Stimulated activated CD8-positive, alpha-beta memory T cell treated with anti-CD3 and anti-CD28 coated beads, Interleukin-15, amount 100 ng/mL, for 24 hours (primary cell): ENCODE data around the gene CTSZ.

Source experiments
- DNase-seq: peaks from one replicate; pipeline ENCODE4 v3.0.0-alpha.2; 2020; ENCODE audit warnings: low read depth

Gene CTSZ

GRCh38 chr20:59031564-59032022 lies 24.5 kb upstream of the CTSZ start:
- no peak for DNase-seq

- DNase-seq: no peak
Measured at GRCh38 chr20:59030911-59031563, 24.0 kb upstream of the CTSZ start.

- DNase-seq: no peak
Measured at GRCh38 chr20:59028812-59029211, 21.8 kb upstream of the CTSZ start.

GRCh38 chr20:59027741-59028320 lies 20.8 kb upstream of the CTSZ start:
- no peak for DNase-seq

GRCh38 chr20:59026904-59027740 lies 20.1 kb upstream of the CTSZ start:
- no peak for DNase-seq

GRCh38 chr20:59025511-59025910 lies 18.5 kb upstream of the CTSZ start:
- no peak for DNase-seq

- no peak for DNase-seq
Measured at GRCh38 chr20:59025086-59025485, 18.0 kb upstream of the CTSZ start.

- DNase-seq: no peak
Measured at GRCh38 chr20:59024111-59024530, 17.1 kb upstream of the CTSZ start.

- DNase-seq: no peak
Measured at GRCh38 chr20:59023616-59024015, 16.6 kb upstream of the CTSZ start.

- no peak for DNase-seq
Measured at GRCh38 chr20:59022754-59023153, 15.7 kb upstream of the CTSZ start.

- DNase-seq: no peak
Measured at GRCh38 chr20:59020938-59021551, 14.0 kb upstream of the CTSZ start.

GRCh38 chr20:59019217-59019616 lies 12.2 kb upstream of the CTSZ start, which contains the start of gene TUBB1:
TSS of gene TUBB1 (plus strand) at chr20:59019429. CDS start at chr20:59019523, 94 bp downstream.
- DNase-seq: no peak

- DNase-seq: no peak
Measured at GRCh38 chr20:59018817-59019216, 11.8 kb upstream of the CTSZ start.

GRCh38 chr20:59017493-59018231 lies 10.6 kb upstream of the CTSZ start:
- no peak for DNase-seq

GRCh38 chr20:59016795-59017492 lies 9.9 kb upstream of the CTSZ start:
- DNase-seq: no peak

- DNase-seq: no peak
Measured at GRCh38 chr20:59015812-59016711, 9.0 kb upstream of the CTSZ start.

- no peak for DNase-seq
Measured at GRCh38 chr20:59015411-59015810, 8.4 kb upstream of the CTSZ start.

- no peak for DNase-seq
Measured at GRCh38 chr20:59014680-59015389, 7.8 kb upstream of the CTSZ start.

- no peak for DNase-seq
Measured at GRCh38 chr20:59013959-59014608, 7.0 kb upstream of the CTSZ start.
